Hematopoietic multipotent progenitor cell treated with erythropoietin and hydrocortisone succinate and interleukin-3 and kit ligand, for 15 days (in vitro differentiated cells): ENCODE data around the gene ABCC4.

ENCODE experiments used
- DNase-seq: peaks from one replicate; pipeline ENCODE4 v3.0.0-alpha.2; 2015; ENCODE audit warnings: low spot score

The ABCC4 gene

DNA sequence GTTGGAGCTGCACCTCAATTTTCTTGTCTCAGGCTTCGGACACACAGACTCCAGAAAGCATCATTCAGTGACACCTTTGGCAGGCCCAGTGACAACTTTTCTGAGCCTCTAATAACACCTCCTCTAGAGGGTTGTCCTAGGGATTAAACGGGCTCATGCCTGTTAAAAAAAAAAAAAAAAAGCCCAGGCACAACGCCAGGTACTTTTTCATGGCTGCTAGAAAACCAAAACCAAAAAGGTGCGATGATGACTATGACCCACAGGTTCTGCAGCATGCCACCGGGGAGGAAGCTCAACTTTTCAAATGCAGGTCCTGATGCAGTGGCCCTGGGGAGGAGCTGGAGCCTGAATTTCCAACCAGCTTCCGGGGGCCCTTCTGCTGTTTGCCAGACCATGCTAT, 184.2 kb downstream of the ABCC4 start:
- no peak for DNase-seq

DNA sequence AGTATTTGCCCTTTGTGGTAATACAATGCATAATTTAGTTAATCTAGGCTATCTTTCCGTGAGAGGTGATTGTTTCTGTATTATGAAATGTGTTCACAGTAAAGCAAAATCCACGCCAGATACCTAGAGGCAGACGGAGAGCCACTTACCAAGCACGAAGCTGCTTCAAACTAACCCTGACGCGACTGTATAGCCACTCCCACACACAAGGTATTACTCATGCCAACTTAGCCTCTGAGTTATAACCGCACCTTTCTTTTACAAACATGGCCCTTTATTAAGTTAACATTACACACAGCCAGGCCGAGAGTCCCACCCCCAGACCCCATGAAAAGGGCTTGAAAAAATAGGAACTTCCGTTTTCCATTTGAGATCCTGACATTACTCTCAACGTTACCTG, 185.7 kb downstream of the ABCC4 start:
- no peak for DNase-seq

DNA sequence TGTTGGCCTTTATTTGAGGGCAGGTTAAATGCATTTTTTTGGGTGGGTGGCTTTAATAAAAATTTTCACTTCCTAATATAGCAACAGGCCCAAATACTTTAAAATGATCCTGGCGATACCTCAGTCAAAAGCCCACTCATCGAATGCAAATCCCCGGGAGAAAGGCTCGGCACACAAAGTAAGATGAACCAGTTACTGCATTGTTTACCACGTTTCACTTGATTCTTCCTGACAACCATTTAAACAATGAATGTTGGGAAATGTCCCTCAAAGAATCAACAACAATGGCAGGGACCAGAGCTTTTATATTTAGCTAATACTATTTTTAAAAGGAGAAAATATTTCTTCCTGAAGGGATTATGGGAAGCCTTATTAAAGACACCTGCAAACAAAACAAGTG, 187.7 kb downstream of the ABCC4 start:
- DNase-seq = no peak

DNA sequence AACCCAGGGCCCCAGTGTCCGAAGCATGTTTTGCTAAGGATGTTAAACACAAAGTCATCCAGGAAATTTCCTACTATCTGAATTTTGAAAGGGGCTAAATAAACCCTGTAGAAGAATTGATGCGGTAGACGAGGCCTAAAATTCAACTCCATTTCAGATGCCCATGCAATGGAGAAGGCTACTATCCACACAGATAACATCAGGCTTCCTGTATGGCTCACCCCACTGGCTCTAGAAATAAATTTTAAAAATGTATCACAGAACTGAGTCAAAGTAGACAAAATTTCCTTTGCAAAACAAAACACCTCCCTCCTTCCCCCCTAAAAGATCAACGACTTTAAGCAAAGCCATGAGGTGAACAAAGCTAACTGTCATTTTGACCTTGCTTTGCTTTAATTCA, 188.4 kb downstream of the ABCC4 start:
- DNase-seq = no peak

DNA sequence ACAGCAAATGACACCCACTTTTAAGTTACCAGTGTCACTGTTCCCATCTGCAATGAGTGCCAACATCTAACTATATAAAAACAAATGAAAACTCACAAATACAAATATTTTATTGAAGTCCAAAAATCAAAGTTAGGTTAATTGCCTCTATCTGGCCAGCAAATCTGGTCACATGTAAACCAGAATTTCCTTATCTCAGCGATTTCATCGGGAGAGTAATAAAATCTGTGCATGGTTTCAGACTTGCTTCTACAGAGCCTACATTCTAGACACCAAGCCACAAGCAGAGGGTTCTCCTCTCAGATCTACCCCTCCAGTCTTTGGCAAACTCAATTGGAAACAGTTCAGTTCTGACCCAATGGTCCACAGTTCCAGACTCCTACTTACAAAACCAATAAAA, 189.6 kb downstream of the ABCC4 start:
- no peak for DNase-seq

DNA sequence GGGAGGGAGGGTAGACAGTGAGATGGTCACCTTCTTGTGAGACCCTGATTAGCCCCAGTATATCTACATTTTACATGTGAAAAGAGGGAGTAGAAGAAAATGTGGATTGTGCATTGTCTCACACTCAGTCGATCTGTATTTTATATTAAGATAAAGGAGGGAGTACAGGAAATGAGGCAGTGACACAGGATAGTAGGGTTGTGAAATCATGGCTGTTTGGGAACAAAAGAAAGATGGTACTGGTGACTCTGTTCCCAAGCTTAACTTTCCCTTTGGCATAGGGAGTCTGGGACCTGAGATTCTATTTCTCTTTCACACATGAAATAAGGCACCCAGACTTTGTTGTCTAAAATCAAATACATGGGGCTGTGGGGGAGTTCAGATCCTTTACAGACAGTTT, 194.7 kb downstream of the ABCC4 start:
- no peak for DNase-seq

DNA sequence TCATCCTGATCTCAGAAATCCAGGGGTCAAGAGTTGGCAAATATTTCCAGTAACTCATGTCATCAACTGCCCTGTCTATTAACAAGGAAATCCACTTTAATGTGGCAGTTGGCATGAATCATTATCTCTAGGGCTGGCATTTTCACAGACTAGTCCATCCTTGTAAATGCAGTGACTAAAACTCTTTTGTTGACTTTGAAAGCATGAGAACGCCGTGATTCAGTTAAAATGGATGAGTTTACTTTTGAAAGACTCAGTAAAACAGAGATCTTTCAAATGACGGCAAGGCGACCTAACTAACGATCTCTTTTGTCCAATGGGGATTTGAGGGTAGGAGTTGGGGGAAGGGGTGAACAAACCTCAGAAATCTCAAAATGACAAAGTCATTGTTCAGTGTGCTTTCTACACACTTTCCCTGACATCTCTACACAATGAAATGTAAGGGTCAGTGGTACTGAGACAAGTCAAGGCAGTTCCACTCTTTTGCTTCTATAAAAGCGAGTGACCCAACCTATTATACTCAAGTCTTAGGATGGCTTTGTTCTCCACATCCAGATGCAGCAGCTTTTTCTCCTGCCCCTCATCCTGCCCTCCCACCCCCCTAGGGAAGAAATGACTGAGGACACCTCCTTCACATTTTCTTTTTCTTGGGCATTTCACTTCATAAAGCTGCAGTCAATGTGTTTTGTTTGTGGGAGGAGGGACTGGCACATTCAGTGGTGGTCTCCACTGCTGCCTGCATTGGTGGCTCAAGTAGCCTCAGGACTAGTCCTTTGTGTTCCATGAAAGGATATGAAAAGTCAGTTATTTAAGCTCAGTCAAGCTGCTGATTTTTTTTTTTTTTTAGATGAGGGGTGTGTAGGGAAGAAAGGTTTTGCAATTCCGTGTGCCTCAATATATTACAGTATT, 200.5 kb downstream of the ABCC4 start:
- no peak for DNase-seq

DNA sequence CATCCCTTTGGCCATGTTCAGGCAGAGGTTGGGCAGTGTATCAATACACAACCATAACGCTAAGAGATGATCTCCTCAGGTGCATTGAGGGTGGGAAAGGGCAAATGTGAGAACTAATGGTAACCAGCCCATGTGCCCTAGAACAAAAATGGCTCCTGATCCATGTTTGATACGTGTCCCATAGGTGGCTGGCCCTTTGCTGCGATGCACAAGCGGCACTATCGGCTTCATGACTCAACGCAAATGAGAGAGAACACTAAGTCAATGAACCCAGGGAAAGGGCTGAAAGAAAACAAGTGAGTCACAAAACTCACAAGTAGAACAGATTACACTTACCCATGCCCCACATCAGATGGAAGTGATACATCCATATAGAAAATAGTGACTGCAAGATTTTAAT, 201.7 kb downstream of the ABCC4 start:
- DNase-seq = no peak

DNA sequence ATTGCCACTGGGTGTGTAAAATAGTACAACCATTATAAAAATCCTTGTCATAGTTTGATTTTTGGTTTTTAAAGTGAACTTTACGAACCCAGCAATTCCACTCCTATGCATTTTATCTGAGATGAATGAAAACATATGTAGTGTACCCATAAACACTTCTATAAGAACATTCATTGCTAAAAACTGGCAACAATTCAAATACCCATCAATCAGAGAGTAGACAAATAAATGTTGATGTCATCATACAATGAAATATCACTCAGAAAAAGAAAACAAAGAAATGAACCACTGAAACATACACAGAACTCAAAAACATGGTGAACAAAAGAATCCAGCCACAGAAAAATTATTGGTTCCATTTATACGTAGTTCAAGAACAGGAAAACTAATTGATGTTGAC, 202.3 kb downstream of the ABCC4 start:
- DNase-seq = no peak

DNA sequence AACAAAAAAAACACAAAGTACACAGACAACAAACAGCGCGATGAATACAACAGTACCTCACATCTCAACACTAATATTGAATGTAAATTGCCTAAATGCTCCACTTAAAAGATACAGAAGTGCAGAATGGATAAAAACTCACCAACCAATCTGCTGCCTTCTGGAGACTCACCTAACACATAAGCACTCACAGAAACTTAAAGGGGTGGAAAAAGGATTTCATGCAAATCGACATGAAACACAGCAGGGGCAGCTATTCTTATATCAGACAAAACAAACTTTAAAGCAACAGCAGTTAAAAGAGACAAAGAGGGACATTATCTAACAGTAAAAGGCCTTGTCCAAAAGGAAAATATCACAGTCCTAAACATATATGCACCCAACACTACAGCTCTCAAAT, 209.5 kb downstream of the ABCC4 start:
- DNase-seq = no peak

DNA sequence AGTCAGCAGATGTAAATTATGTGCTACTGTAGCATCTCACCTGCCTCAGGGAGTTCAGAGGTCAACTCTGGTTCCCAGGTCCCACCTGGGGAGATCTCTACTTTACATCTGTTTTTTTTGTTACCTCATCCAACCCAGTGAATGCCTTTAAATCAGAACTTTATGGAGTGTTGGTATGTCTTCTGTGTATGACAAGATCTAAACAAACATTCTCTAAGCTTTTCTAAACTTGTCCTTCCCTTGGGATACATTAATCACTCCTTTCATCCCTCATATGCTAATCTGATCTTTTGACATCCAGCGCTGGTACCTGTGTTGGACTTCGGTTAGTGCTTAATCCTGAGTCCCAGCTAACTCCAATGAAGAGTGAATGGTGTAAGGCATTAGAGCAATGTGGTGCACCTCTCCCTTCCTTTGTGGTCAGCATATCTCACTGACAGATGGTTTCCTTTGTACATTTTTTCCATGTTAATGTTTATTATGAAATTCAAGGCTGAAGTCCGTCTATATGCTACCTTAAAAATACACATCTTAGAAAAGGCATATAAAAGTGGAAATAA, 213.4 kb downstream of the ABCC4 start:
- no peak for DNase-seq

DNA sequence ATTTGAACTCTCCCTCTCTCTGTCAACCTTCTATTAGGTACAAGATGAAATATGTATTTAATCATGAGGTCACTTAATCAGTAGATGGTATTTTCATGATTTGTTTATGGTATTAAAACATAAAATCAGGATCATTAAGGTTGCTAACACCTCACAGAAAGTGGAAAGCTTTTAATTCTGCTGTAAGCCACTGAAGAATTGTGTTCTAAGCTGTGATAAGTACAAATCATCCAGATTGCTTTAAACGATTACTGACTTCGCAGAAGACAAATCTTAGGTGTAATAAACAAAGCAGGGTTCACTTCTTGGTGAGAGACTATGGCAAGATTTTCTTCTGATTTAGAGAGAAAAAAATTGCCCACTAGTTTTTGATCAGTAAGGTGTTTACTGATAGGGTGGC, 214.5 kb downstream of the ABCC4 start:
- DNase-seq = no peak

DNA sequence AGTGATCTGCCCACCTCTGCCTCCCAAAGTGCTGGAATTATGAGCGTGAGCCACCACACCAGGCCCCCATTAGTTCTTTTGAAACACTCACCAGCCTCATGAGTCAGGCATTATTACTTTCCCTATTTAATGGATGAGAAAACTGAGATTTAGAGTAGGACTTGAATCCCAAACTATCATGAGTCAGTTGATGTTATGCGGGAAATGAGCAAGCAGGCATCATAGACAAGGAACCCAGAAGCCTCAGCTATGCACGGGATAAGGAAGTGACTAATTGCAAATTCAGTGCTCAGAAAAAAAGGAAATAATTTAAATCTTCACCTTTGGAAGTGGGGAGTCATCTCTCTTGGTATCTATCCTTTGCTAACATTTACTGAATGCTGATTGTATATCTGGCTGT, 217.5 kb downstream of the ABCC4 start:
- no peak for DNase-seq

DNA sequence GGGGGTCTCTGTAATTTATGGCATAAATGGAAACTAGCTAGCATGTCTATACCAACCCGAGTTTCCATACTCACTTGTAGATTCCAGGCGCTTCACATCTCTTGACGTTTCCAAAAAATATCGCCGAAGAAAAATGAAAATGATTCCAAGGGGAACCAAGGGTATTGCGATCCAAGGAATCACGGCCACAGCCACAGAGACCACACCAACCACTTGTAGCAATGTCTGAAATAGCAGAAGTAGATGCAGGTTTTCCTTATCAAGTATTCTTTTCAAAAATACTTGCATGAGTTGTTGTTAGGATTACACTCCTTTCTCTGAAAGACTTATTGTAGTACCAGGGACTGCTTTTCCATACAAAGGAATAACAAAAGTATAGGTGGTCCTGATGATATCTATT, 218.2 kb downstream of the ABCC4 start:
- no peak for DNase-seq

DNA sequence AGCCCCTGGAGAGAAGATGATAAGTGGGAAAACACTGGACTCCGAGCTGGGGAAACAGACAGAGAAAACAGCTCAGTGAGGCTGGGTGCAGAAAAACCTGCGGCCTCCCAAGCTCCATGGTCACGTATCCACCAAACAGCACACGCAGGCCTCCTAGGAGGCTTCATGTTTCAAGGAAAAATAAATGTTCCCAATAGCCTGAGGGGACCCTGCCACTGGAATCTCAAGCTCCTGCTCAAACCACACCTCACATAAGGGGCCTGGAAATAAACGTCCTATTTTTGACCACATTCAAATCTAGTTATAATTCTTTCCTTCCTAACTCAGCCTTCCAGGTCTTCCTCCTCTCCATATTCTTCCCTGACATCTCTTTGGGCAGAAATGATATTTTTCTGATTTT, 225.7 kb downstream of the ABCC4 start:
- DNase-seq = no peak

DNA sequence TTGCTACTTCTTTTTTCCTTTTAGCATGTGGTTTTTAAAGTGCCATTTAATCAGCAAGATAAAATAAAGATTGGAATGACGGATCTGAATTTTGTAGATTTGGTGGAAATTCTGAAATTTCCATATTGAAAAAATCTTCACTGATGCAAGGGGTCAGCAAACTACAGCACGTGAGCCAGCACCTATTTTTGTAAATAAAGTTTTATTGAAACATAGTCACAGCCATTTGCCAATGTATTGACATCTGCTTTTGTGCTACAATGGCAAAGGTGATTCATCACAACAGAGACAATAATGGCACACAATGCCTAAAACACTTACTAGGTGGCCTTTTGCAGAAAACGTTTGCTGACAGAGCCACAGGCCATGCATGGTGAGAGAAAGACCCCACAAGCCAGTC, 226.4 kb downstream of the ABCC4 start:
- DNase-seq = no peak

DNA sequence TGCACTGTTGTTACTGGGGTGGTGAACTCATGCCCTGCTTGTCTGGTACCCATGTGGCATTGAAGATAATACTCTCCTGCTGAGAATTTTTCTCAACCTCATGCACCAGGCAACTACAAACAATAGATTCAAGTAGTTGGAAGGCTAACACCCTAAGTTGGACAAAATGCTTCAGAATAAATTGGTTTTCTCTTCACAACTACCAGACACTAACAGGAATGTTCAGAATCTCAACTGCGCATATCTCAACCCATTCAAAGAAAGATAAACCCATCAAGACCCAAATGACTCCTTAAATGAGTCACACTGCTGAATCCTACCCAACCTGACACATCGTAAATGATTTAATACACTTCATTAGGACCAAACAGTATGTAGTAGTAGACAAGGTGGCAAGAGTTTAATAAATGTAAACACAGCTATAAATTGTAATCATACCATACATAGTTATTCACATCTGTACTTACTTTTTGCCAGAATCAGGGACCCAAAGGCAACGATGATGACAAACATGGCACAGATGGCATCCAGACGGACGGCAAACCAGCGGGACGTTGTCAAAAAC, 227.4 kb downstream of the ABCC4 start:
- DNase-seq = no peak

DNA sequence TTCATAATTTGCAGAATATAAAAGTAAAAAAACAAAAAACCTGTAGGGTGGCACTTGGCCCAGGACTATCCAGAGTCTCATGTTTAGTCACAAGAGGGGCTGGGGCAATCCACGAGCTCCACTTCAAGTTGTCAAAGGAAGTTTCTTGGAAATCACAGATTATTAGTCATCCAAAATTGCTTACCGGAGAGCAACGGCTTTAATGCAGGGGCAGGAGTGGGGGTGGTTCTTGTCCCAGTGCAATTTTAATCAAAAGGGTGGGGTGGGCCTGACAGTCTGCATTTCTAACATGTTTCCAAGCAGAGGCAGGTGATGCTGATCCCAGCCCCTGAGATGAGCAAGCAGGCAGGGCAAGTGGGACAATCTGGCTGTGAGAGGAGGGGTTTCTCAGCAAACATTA, 233.9 kb downstream of the ABCC4 start:
- no peak for DNase-seq

DNA sequence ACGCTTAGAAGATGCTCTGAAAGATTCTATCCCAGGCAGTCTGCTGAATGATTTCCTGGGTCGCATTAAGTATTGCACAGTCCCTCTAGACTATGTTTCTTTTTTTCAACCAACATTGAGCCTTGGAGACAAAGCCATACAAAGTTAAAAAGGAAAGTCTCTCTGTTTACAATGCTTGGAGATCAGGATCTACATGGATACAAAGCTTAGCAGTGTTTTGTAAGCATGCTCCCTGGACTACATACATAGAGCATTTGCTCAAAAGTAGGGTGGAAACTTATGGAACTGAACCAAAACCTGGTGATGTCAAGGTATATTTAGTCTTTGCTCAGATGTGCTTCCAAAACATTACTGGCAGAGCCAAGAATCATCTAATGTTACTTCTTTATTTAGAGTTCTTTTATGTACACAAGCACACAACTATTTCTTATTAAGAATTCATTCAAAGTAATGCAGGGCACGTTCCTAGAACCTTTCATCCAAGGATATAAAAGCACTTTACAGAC, 241.2 kb downstream of the ABCC4 start:
- no peak for DNase-seq

DNA sequence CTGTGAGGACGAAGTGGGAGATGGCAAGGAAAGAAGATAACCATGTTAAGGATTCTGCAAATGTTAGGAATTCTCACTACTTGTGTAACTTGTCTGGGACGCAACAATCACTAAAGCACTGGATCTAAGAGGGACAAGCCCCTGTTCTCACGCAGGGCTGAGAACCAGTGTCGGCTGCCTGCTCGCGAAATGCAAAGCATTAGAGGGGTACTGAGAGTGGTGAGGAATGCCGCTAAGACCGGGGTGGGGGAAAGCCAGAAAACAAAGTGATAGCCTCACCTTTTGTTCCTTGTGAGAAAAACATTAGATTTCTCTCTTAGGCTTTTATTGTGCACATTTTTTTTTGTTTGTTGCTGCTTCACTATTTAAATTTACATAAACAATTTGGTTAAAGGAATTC, 241.9 kb downstream of the ABCC4 start:
- DNase-seq = no peak

DNA sequence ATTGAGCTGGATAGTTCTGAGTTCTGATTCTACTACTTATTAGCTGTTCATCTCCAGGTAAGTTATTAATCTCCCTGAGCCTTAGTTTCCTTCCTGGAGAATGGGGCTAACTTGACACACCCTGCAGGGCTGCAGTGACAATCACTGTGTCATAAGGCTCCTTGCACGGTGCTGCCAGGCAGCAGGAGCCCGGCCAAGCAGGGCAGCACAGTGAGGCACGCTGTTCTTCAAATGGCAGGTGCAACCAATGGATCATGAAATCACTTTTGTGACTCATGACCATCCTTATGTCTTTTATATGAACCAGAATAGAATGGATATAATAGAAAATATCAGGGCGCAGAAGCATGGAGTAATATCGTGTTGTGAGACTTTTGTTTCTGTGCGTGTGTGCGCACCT, 242.6 kb downstream of the ABCC4 start:
- no peak for DNase-seq

DNA sequence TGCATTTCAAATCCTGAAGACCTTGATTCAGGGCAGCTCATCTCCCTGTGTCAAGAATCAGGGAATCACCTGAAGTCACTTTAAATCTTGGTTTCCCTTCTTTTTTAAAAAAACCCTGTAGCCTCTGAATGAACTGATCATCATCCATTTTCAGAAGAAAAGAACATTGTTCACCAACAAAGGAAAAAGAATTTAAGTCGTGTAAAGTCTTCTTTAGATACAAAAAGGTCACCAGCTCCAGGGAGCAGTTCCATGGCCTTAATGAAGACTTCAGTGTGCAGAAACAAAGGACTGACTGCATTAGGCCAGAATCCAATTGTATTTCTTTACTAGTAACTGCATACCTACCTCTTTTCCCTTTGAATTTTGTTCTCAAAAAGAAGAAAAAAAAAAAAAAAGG, 245.0 kb downstream of the ABCC4 start:
- DNase-seq = no peak

DNA sequence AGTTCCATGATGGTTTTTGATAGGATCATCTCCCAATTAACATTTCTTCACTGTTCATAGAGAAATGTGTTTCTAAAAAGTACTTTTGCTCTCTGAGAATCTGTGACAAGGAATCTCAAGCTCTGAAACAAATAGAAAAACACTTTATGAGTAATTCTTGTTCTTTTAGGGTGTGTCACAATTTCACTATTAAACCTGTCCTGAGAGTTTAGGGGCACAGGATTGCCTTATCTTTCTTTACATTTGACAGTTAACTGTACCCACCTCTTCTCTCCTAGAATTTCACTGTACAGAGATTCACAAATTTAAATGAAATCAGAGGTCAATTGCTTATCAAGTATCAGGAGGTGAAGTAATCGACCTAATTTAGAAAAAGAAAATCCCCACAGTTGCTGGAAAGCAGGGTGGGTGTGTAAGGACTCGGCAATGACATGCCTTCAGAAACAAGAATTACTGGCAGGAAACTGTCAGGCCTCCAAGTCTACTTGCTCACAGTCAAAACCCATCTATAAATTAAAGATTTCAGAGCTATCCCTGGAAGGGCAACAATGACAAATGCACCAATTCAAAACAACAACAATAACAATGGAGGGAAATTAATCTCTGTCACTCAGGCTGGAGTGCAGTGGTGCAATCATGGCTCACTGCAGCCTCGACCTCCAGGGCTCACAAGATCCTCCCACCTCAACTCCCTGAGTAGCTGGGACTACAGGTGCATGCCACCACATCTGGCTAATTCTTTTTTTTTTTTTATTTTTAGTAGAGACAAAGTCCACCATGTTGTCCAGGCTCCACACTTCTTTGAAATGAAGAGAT, 250.2 kb downstream of the ABCC4 start:
- no peak for DNase-seq
